ENCODE data around the gene WWOX.

DNA sequence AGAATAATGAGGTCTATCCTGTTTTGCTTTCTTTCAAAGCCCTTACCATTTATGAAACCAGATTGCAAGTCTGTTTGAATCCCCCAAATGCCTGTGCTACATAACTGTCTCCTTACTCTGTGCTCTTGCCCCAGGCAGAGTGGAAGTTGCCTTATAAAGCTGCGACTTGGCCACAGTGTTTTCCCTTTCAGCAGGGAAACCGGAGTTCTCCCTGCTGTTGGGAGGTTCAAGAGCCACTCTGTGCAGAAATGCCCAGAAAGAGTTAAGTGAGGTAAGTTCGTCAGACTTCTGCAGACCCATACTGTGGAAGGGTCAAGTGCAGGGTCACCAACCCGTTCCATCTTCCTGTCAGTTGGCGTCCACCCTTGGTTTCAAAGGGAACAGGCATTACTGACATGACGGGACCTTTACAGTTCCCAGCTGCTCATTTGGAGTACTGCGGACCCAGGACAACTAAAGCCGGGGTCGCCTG, 508.9 kb downstream of the WWOX start:
- TF ChIP-seq, protein P1, sequence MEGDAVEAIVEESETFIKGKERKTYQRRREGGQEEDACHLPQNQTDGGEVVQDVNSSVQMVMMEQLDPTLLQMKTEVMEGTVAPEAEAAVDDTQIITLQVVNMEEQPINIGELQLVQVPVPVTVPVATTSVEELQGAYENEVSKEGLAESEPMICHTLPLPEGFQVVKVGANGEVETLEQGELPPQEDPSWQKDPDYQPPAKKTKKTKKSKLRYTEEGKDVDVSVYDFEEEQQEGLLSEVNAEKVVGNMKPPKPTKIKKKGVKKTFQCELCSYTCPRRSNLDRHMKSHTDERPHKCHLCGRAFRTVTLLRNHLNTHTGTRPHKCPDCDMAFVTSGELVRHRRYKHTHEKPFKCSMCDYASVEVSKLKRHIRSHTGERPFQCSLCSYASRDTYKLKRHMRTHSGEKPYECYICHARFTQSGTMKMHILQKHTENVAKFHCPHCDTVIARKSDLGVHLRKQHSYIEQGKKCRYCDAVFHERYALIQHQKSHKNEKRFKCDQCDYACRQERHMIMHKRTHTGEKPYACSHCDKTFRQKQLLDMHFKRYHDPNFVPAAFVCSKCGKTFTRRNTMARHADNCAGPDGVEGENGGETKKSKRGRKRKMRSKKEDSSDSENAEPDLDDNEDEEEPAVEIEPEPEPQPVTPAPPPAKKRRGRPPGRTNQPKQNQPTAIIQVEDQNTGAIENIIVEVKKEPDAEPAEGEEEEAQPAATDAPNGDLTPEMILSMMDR (optimal IDR thresholded peaks at IDR 0.05 in 1 of 3, IDR thresholded peaks at IDR 0.05 in 1 of 3, conservative IDR thresholded peaks at IDR 0.05 in 1 of 3; ENCODE audit: extremely low read depth in 1 of 3, insufficient read depth in 2 of 3, low read length in 3 of 3): no peak
- no peak for TF ChIP-seq EZH2 (IDR thresholded peaks at IDR 0.05; ENCODE audit: low read length)

All from keratinocyte (primary cell).